Tibial artery (tissue), 4 donors: ENCODE results near the gene COA5.

Experiments
- DNase-seq, 2 donors: peaks; one replicate each; pipeline ENCODE4 v3.0.0-alpha.2; 2019
- H3K27ac ChIP-seq, 2 donors: fragments of 200-600 bp; sonication (generic) in 1 of 2; 1 replicate in 1 of 2; 2 replicates in 1 of 2; pipeline ENCODE4 v1.5.1; 2018 to 2019; ENCODE audit warnings: mild to moderate bottlenecking in 1 of 2
- H3K27me3 ChIP-seq, 2 donors: fragments of 200-600 bp; sonication (generic) in 1 of 2; one replicate each; pipeline versions ENCODE4 v1.5.1 to v1.6.0; 2016 to 2019
- H3K36me3 ChIP-seq, 3 donors: fragments of 200-600 bp; sonication (generic) in 2 of 3; one replicate each; pipeline ENCODE4 v1.5.1; 2016 to 2019; ENCODE audit warnings: mild to moderate bottlenecking in 2 of 3
- H3K4me1 ChIP-seq, 4 donors: fragments of 200-600 bp; sonication (generic) in 2 of 4; 1 replicate in 3 of 4; 2 replicates in 1 of 4; pipeline ENCODE4 v1.5.1; 2016 to 2019
- H3K4me3 ChIP-seq, 2 donors: fragments of 200-600 bp; sonication (generic) in 1 of 2; 1 replicate in 1 of 2; 2 replicates in 1 of 2; pipeline ENCODE4 v1.5.1; 2018 to 2019; ENCODE audit warnings: mild to moderate bottlenecking in 2 of 2
- H3K9me3 ChIP-seq, 3 donors: fragments of 200-600 bp; sonication (generic) in 1 of 3; one replicate each; pipeline ENCODE4 v1.5.1; 2016 to 2019
- CTCF ChIP-seq, 2 experiments: fragments of 200-600 bp in 1 of 2; fragments of 450-650 bp in 1 of 2; IDR thresholded peaks; one replicate each; pipeline ENCODE4 v1.5.1; 2017 to 2019; ENCODE audit warnings: antibody characterized with exemption in 2 of 2, mild to moderate bottlenecking in 1 of 2, moderate library complexity in 1 of 2
- intact Hi-C: fragments of 100-400 bp; cut with DNase I; formaldehyde crosslinking; loops from one replicate; pipeline ENCODE4 v1.15.0; 2023; ENCODE audit warnings: low total_unique reads

Gene COA5

GRCh38 chr2:98589489-98589888 lies 18.8 kb downstream of the COA5 start:
- no peak for TF ChIP-seq CTCF (IDR thresholded peaks at IDR 0.05)
- Histone ChIP-seq H3K27ac (no peak overlapping the region), H3K4me3 (no peak overlapping the region), H3K36me3 (peaks cover 0 to 43% (median 27%) of the 10 kb centered on the region in 3 donors), H3K9me3 (no peaks in the 10 kb centered on the region), H3K27me3 (no peaks in the 10 kb centered on the region), H3K4me1 (no peaks in the 10 kb centered on the region)
- intact Hi-C loops = no loop called here
- DNase-seq = no peak

- H3K4me3 ChIP-seq = no peak overlapping the region
- no peaks in the 10 kb centered on the region for H3K4me1 ChIP-seq
- no peaks in the 10 kb centered on the region for H3K9me3 ChIP-seq
- DNase-seq = no peak
- peaks cover 0 to 40% (median 32%) of the 10 kb centered on the region in 3 donors for H3K36me3 ChIP-seq
- TF ChIP-seq CTCF (IDR thresholded peaks at IDR 0.05) = no peak
- no peaks in the 10 kb centered on the region for H3K27me3 ChIP-seq
- intact Hi-C loops = no loop called here
- no peak overlapping the region for H3K27ac ChIP-seq
Observed at GRCh38 chr2:98588880-98589431, 19.4 kb downstream of the COA5 start.

- Histone ChIP-seq H3K36me3 (peaks cover 14 to 54% (median 53%) of the 10 kb centered on the region in 3 donors), H3K9me3 (no peaks in the 10 kb centered on the region), H3K4me1 (no peaks in the 10 kb centered on the region), H3K27ac (no peak overlapping the region), H3K4me3 (no peak overlapping the region), H3K27me3 (no peaks in the 10 kb centered on the region)
- TF ChIP-seq CTCF (IDR thresholded peaks at IDR 0.05) = no peak
- DNase-seq = no peak
- intact Hi-C loops = no loop called here
Observed at GRCh38 chr2:98586551-98587140, 21.7 kb downstream of the COA5 start.

GRCh38 chr2:98585386-98585785 lies 22.9 kb downstream of the COA5 start:
- Histone ChIP-seq H3K36me3 (peaks cover 14 to 58% (median 46%) of the 10 kb centered on the region in 3 donors), H3K4me3 (no peak overlapping the region), H3K27me3 (no peaks in the 10 kb centered on the region), H3K4me1 (no peaks in the 10 kb centered on the region), H3K27ac (no peak overlapping the region), H3K9me3 (no peaks in the 10 kb centered on the region)
- intact Hi-C loops = no loop called here
- no peak for TF ChIP-seq CTCF (IDR thresholded peaks at IDR 0.05)
- DNase-seq = no peak

GRCh38 chr2:98583816-98584618 lies 24.3 kb downstream of the COA5 start:
- H3K4me1 ChIP-seq = no peaks in the 10 kb centered on the region
- no peaks in the 10 kb centered on the region for H3K27me3 ChIP-seq
- intact Hi-C loops = no loop called here
- DNase-seq = no peak
- H3K9me3 ChIP-seq = no peaks in the 10 kb centered on the region
- H3K27ac ChIP-seq = no peak overlapping the region
- no peak for TF ChIP-seq CTCF (IDR thresholded peaks at IDR 0.05)
- H3K4me3 ChIP-seq = no peak overlapping the region
- peaks cover 14 to 65% (median 39%) of the 10 kb centered on the region in 3 donors for H3K36me3 ChIP-seq
